Measurements from ENCODE around the gene COA8. TPM values are rescaled to one million over a fixed set of nuclear protein-coding genes. Genes with fewer than 3 reads are reported as not detected.

COA8 gene
- total and polyA plus RNA-seq, 2 of the 13 experiments (the other 11 are each of a cell fraction or from before 2014, with no cell fraction given) = 10.9 to 25.1 TPM

DNA sequence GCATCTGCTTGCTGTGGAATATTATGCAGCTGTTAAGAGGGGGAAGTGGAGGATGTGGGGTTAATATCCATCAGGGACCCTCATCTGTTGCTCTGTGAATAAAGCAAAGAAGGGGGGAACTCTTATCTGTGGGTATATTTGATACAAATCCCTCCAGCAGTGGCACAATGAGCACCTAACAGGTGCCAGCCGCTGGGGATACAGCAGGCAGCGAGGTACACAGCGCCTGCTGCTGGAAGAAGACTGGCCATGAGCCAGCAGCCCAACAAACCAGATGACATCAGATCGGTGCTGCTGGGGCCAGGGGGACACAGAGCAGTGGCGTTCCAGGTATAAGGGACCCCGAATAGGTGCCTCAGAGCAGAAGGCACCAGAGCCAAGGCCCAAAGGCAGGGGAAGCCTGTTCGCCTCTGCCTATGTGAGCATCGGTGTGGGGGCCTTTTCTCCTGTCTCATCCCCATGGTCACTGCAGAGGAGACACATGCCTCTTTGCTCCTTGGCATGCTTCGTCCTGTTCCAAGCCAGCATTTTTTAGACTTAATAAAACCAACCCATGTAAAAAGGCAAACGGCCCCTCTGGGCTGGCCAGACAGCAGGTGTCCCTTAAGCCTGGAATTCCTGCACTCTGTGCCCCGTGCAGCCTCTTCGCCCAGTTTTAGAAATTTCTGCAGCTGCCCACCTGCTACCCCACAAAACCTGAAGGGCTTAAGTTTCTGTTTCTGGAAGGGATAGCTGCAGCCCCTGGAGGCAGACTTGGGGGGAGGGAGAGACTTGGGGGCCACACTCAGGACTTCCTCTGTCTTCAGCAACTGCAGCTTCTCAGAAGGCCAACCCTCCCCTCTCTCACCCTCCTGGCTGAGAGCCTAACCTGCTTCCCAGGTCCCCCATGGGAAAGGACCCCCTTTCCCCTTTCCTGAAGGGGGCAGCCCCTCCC, 38.5 kb upstream of the COA8 start:
- Histone ChIP-seq H3K4me2 (ENCODE audit: low read depth, low read length) (peak overlapping the region; percentile 78), H3K4me1 (ENCODE audit: insufficient read depth, low read length) (peaks cover 57% of the 10 kb centered on the region), H4K20me1 (ENCODE audit: insufficient read depth, low read length) (no peaks in the 10 kb centered on the region), H3K9ac (ENCODE audit: insufficient read depth, low read depth, low read length) (peak overlapping the region; percentile 53), H3K27me3 (ENCODE audit: control insufficient read depth in 1 of 2, insufficient read depth in 2 of 2, low read length in 2 of 2) (no peaks in the 10 kb centered on the region; a peak in 1 of 5 replicates), H3K79me2 (ENCODE audit: insufficient read depth, low read length) (peaks cover 14% of the 10 kb centered on the region), H3K4me3 (replicated peaks in 1 of 3; ENCODE audit: insufficient read depth in 1 of 3, low read depth in 2 of 3, low read length in 3 of 3) (peak overlapping the region; percentile 32 to 51 (median 43); a peak in 5 of 6 replicates), H3K9me3 (ENCODE audit: low read length) (no peaks in the 10 kb centered on the region), H3K27ac (ENCODE audit: extremely low read length, insufficient read depth, low read length) (peak overlapping the region; percentile 89), H3K36me3 (replicated peaks in 1 of 2; ENCODE audit: control insufficient read depth in 1 of 2, insufficient read depth in 2 of 2, low read length in 2 of 2) (peaks cover 0 to 10% of the 10 kb centered on the region in 2 experiments; a peak in 3 of 5 replicates), H2AFZ (ENCODE audit: low read length) (no peak overlapping the region)
- DNase-seq (ENCODE audit: low spot score) = no peak
- POLR2A ChIA-PET = interaction anchor here (1.6 kb wide), 1 partner anchor 18 kb away, joined by 3 read pairs; no protein-coding TSS in a partner anchor
- intact Hi-C loops (cut with micrococcal nuclease; ENCODE audit: unreplicated experiment) = loop anchor here (2.0 kb wide), 1 partner anchor 19 kb away; no protein-coding TSS in a partner anchor
- in situ Hi-C loops (cut with HindIII; ENCODE audit: extremely low pct_ligation_motif_present, low pct_unique_long_range_greater_than_20kb) = no loop called here
- CTCF ChIA-PET (ENCODE audit: low intra/inter-chr PET ratio, low total read pairs) = no interaction called here
- 52% methylated on average over 6 of the region's 12 CpGs for WGBS (ENCODE audit: low lambda C conversion rate)
- BruUV-seq (replicated peaks) = no TSS peak
- ATAC-seq = no peak
- no peak for FAIRE-seq
- TF ChIP-seq ZBTB33 (CRISPR knock-in tag; IDR thresholded peaks at IDR 0.05) = peak; percentile 85
- TF ChIP-seq ZBTB37 (CRISPR knock-in tag; IDR thresholded peaks at IDR 0.05) = no peak
- TF ChIP-seq ZNF687 (CRISPR knock-in tag; IDR thresholded peaks at IDR 0.05) = peak; percentile 71
- TF ChIP-seq CBX5 (CRISPR knock-in tag; IDR thresholded peaks at IDR 0.05; ENCODE audit: borderline replicate concordance) = no peak
- peak; percentile 50 for TF ChIP-seq CTCF (CRISPR knock-in tag; IDR thresholded peaks at IDR 0.05)
- TF ChIP-seq ZMYM2 (CRISPR knock-in tag; IDR thresholded peaks at IDR 0.05) = 0 out of 2 replicates have a peak, but pooled peaks have one; percentile 58
- TF ChIP-seq ZNF766 (CRISPR knock-in tag; IDR thresholded peaks at IDR 0.05; ENCODE audit: borderline replicate concordance) = 0 out of 2 replicates have a peak, but pooled peaks have one; percentile 33
- no peak for TF ChIP-seq ZNF652 (CRISPR knock-in tag; IDR thresholded peaks at IDR 0.05; ENCODE audit: borderline replicate concordance, low read depth)
- TF ChIP-seq ZMYM3 (CRISPR knock-in tag; IDR thresholded peaks at IDR 0.05) = 0 out of 2 replicates have a peak, but pooled peaks have one; percentile 28
- TF ChIP-seq ZNF256 (CRISPR knock-in tag; conservative IDR thresholded peaks at IDR 0.05) = 0 out of 2 replicates have a peak, but pooled peaks have one; percentile 39
- no peak for TF ChIP-seq NKX3-1 (CRISPR knock-in tag; IDR thresholded peaks at IDR 0.05)
- 0 out of 2 replicates have a peak, but pooled peaks have one; percentile 26 for TF ChIP-seq BRD4 (CRISPR knock-in tag; IDR thresholded peaks at IDR 0.05)
- TF ChIP-seq NFKB2 (CRISPR knock-in tag; IDR thresholded peaks at IDR 0.05; ENCODE audit: borderline replicate concordance) = 0 out of 2 replicates have a peak, but pooled peaks have one; percentile 34

Data from HepG2 (cell line).